ENCODE measurements around the gene PRTG.
"Not testable (repeated sequence)": the region's sequence is repeated elsewhere in the genome, so short reads cannot be mapped to it uniquely, and the experiment has no call there.

The PRTG gene

GRCh38 chr15:55698653-55699052 lies 44.3 kb downstream of the PRTG start:
- no peak for DNase-seq

- no peak for DNase-seq
These were observed 46.7 kb downstream of the PRTG start for GRCh38 chr15:55696221-55696620.

- no peak for DNase-seq
These were observed 47.5 kb downstream of the PRTG start for GRCh38 chr15:55695432-55695831.

GRCh38 chr15:55694652-55695150 lies 48.3 kb downstream of the PRTG start:
- DNase-seq: no peak

- DNase-seq: not testable (repeated sequence)
These were observed 49.8 kb downstream of the PRTG start for GRCh38 chr15:55693116-55693515.

- no peak for DNase-seq
These were observed 55.2 kb downstream of the PRTG start for GRCh38 chr15:55687792-55688191.

GRCh38 chr15:55685286-55685685 lies 57.7 kb downstream of the PRTG start:
- no peak for DNase-seq

- no peak for DNase-seq
These were observed 59.6 kb downstream of the PRTG start for GRCh38 chr15:55683376-55683775.

- no peak for DNase-seq
These were observed 61.3 kb downstream of the PRTG start for GRCh38 chr15:55681631-55682030.

GRCh38 chr15:55676507-55676906 lies 66.4 kb downstream of the PRTG start:
- DNase-seq: no peak

- DNase-seq: no peak
These were observed 69.7 kb downstream of the PRTG start for GRCh38 chr15:55673287-55673686.

GRCh38 chr15:55669270-55669669 lies 73.7 kb downstream of the PRTG start:
- DNase-seq: no peak

GRCh38 chr15:55665605-55666227 lies 77.2 kb downstream of the PRTG start:
- no peak for DNase-seq

- DNase-seq: no peak
These were observed 81.5 kb downstream of the PRTG start for GRCh38 chr15:55661428-55661827.

GRCh38 chr15:55660153-55660552 lies 82.8 kb downstream of the PRTG start:
- no peak for DNase-seq

- DNase-seq: no peak
These were observed 83.5 kb downstream of the PRTG start for GRCh38 chr15:55659481-55659880.

- DNase-seq: no peak
These were observed 84.1 kb downstream of the PRTG start for GRCh38 chr15:55658886-55659285.

- peak; percentile 4 for DNase-seq
These were observed 88.4 kb downstream of the PRTG start for GRCh38 chr15:55654561-55655031.

- DNase-seq: no peak
These were observed 90.0 kb downstream of the PRTG start for GRCh38 chr15:55652909-55653495.

GRCh38 chr15:55652359-55652758 lies 90.6 kb downstream of the PRTG start:
- DNase-seq: no peak

GRCh38 chr15:55649058-55649423 lies 93.9 kb downstream of the PRTG start:
- no peak for DNase-seq

- no peak for DNase-seq
These were observed 104.2 kb downstream of the PRTG start for GRCh38 chr15:55638764-55639163.

GRCh38 chr15:55637086-55637485 lies 105.9 kb downstream of the PRTG start:
- DNase-seq: no peak

GRCh38 chr15:55633731-55634130 lies 109.2 kb downstream of the PRTG start:
- DNase-seq: no peak

GRCh38 chr15:55632434-55632833 lies 110.5 kb downstream of the PRTG start:
- no peak for DNase-seq

All from NCI-H774 (cell line).